CD8-positive, alpha-beta memory T cell (primary cell): ENCODE measurements around the gene PGM2L1. TPM values are rescaled to one million over a fixed set of nuclear protein-coding genes. Genes with fewer than 3 reads are reported as not detected.
A peak's percentile ranks its signal among the peaks of the same experiment; 100 is the strongest.

ENCODE experiments used
- CTCF ChIA-PET: fragments of 350-600 bp; sonication (Branson Sonifier 250); formaldehyde crosslinking; loops from one replicate; lab custom pipeline; 2021; ENCODE audit warnings: antibody characterized with exemption; lab: Charles Lee
- POLR2A ChIA-PET: fragments of 350-600 bp; sonication (Branson Sonifier 250); formaldehyde crosslinking; loops from one replicate; lab custom pipeline; 2021; ENCODE audit warnings: antibody characterized with exemption; lab: Charles Lee
- DNase-seq, 5 donors: peaks; one replicate each; pipeline versions ENCODE4 v3.0.0 to v3.0.0-alpha.2; 2020 to 2022; ENCODE audit warnings: mixed read lengths in 1 of 5
- H3K27ac ChIP-seq: one replicate; pipeline ENCODE4 v1.7.0; 2013; ENCODE audit warnings: low read depth, mild to moderate bottlenecking, low read length, moderate library complexity
- H3K27me3 ChIP-seq: 2 replicates; pipeline ENCODE4 v1.7.0; 2013; ENCODE audit warnings: low read length, mild to moderate bottlenecking; ENCODE audit not compliant: insufficient read depth, poor library complexity, severe bottlenecking
- H3K36me3 ChIP-seq: 2 replicates; pipeline ENCODE4 v1.7.0; 2013; ENCODE audit warnings: mild to moderate bottlenecking, low read length, moderate library complexity; ENCODE audit not compliant: insufficient read depth
- H3K4me1 ChIP-seq: 2 replicates; pipeline ENCODE4 v1.7.0; 2013; ENCODE audit warnings: mild to moderate bottlenecking, low read length, moderate library complexity; ENCODE audit not compliant: insufficient read depth
- H3K4me3 ChIP-seq: 2 replicates; pipeline ENCODE4 v1.7.0; 2013; ENCODE audit warnings: mild to moderate bottlenecking, low read length
- H3K9me3 ChIP-seq: 2 replicates; pipeline ENCODE4 v1.7.0; 2013; ENCODE audit warnings: mild to moderate bottlenecking, low read length
- H3K27ac Mint-ChIP-seq, 8 donors: one replicate each; pipeline ENCODE4 v1.8.0; 2020 to 2021; ENCODE audit warnings: mixed read lengths in 8 of 8, mild to moderate bottlenecking in 6 of 8, inconsistent platforms in 3 of 8, moderate library complexity in 3 of 8
- H3K27me3 Mint-ChIP-seq, 2 donors: one replicate each; pipeline ENCODE4 v1.8.0; 2020 to 2021; ENCODE audit warnings: mixed read lengths in 2 of 2, mild to moderate bottlenecking in 1 of 2, moderate library complexity in 1 of 2
- H3K36me3 Mint-ChIP-seq, 3 donors: one replicate each; pipeline ENCODE4 v1.8.0; 2020 to 2021; ENCODE audit warnings: mixed read lengths in 3 of 3, inconsistent platforms in 1 of 3, mild to moderate bottlenecking in 1 of 3
- H3K4me1 Mint-ChIP-seq, 3 donors: one replicate each; pipeline ENCODE4 v1.8.0; 2020 to 2021; ENCODE audit warnings: mixed read lengths in 3 of 3, inconsistent platforms in 1 of 3, mild to moderate bottlenecking in 1 of 3
- H3K4me3 Mint-ChIP-seq, 7 donors: one replicate each; pipeline ENCODE4 v1.8.0; 2020 to 2021; ENCODE audit warnings: mixed read lengths in 7 of 7, mild to moderate bottlenecking in 6 of 7, moderate library complexity in 4 of 7, inconsistent platforms in 2 of 7
- H3K9me3 Mint-ChIP-seq, 5 donors: one replicate each; pipeline ENCODE4 v1.8.0; 2020 to 2022; ENCODE audit warnings: mixed read lengths in 5 of 5, mild to moderate bottlenecking in 3 of 5, moderate library complexity in 2 of 5, inconsistent platforms in 1 of 5
- polyA plus RNA-seq: library from polyadenylated mRNA; unstranded; fragments of 300-500 nt; fragmentation: Illumina TruSeq; gene quantifications from one replicate; pipeline ENCODE4 v1.2.3, GENCODE V29; 2021
- total RNA-seq, 2 experiments: library from RNA; stranded (reverse); gene quantifications; one replicate each; pipeline ENCODE4 v1.2.3, GENCODE V29; 2021

Gene PGM2L1
- total and polyA plus RNA-seq, 3 experiments from 2014 or later, result 4.6 to 9.8 (median 9.6) TPM

DNA sequence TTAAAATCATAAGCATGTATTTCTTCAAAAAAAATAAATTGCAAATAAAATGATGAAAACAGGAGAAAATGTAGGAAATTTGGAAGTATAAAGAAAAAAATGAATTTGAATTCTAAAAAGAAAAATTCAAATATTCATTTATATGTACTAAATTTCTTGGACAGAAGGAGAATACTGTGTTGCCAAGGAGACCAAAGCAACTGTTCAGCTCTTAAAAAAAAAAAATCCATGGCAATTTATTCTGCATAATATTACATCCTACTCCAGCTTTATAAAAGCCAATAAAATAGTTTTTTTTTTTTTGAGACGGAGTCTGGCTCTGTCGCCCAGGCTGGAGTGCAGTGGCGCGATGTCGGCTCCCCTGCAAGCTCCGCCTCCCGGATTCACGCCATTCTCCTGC is 6.0 kb downstream of the PGM2L1 start:
- Histone ChIP-seq H3K36me3 (no peaks in the 10 kb centered on the region), H3K4me1 (peaks cover 9% of the 10 kb centered on the region), H3K27ac (no peak overlapping the region), H3K4me3 (no peak overlapping the region), H3K9me3 (no peaks in the 10 kb centered on the region), H3K27me3 (no peaks in the 10 kb centered on the region)
- Mint-ChIP-seq H3K4me1 (peaks cover 20 to 46% (median 36%) of the 10 kb centered on the region in 3 donors), H3K9me3 (no peaks in the 10 kb centered on the region), H3K27me3 (no peaks in the 10 kb centered on the region), H3K36me3 (no peaks in the 10 kb centered on the region), H3K4me3 (no peak overlapping the region), H3K27ac (no peak overlapping the region)
- DNase-seq, result no peak
- POLR2A ChIA-PET, result no interaction called here
- CTCF ChIA-PET, result interaction anchor here (0.6 to 6.9 kb wide), 2 partner anchors 44 to 56 kb away, joined by 3 to 166 read pairs; no protein-coding TSS in a partner anchor

DNA sequence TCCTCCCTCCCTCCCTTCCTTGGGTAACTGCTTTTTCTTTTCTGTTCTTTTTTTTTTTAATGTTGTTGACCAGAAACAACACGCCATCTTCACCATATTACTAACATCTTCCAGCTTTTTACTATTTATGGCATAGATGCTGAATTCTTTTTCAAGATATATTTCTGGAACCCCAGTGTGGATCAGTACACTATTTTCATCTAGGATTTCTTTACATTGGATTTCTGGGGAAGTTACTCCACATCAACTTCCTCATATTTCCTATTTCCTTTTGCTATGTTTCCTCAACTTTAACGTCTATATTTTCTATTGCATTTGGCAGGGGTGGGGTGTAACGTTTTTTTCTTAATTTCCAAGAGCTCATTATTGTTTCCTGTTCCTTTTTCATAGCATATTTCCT is 7.0 kb downstream of the PGM2L1 start:
- POLR2A ChIA-PET, result no interaction called here
- no peaks in the 10 kb centered on the region for H3K27me3 ChIP-seq
- CTCF ChIA-PET, result interaction anchor here (6.9 kb wide), 1 partner anchor 57 kb away, joined by 166 read pairs; no protein-coding TSS in a partner anchor
- Mint-ChIP-seq H3K36me3 (no peaks in the 10 kb centered on the region), H3K4me3 (no peak overlapping the region), H3K4me1 (peaks cover 16 to 41% (median 30%) of the 10 kb centered on the region in 3 donors), H3K9me3 (no peaks in the 10 kb centered on the region), H3K27me3 (no peaks in the 10 kb centered on the region), H3K27ac (peak overlapping the region in 4 of 8 donors; percentile 13 to 63 (median 36))
- H3K4me1 ChIP-seq, result peaks cover 4% of the 10 kb centered on the region
- no peak overlapping the region for H3K4me3 ChIP-seq
- H3K27ac ChIP-seq, result no peak overlapping the region
- H3K9me3 ChIP-seq, result no peaks in the 10 kb centered on the region
- DNase-seq, result no peak
- H3K36me3 ChIP-seq, result no peaks in the 10 kb centered on the region

DNA sequence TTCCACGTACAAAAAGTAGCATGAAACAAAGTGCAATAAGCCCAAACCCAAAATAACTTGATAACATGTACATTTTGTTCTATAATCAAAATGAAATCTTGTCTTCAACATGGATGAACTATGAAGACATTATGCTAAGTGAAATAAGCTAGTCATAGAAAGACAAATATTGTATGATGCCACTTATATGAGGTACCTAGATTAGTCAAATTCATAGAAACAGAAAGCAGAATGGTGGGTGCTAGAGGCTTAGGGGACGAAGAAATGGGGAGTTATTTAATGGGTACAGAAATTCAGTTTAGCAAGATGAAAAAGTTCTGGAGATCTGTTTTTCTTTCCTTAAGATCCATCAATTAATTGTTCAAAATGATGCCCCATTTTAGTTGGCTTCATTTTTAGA is 7.5 kb downstream of the PGM2L1 start:
- Mint-ChIP-seq H3K27me3 (no peaks in the 10 kb centered on the region), H3K4me3 (no peak overlapping the region), H3K9me3 (no peaks in the 10 kb centered on the region), H3K27ac (peak overlapping the region in 3 of 8 donors; percentile 0 to 56 (median 31)), H3K36me3 (no peaks in the 10 kb centered on the region), H3K4me1 (peaks cover 16 to 41% (median 30%) of the 10 kb centered on the region in 3 donors)
- Histone ChIP-seq H3K4me1 (peaks cover 4% of the 10 kb centered on the region), H3K4me3 (no peak overlapping the region), H3K36me3 (no peaks in the 10 kb centered on the region), H3K27me3 (no peaks in the 10 kb centered on the region), H3K9me3 (no peaks in the 10 kb centered on the region), H3K27ac (no peak overlapping the region)
- DNase-seq, result no peak
- ChIA-PET CTCF (interaction anchor here (2.1 to 6.9 kb wide), 2 partner anchors 8 to 58 kb away, joined by 28 to 166 read pairs; partner anchors contain the start of gene PGM2L1), POLR2A (no interaction called here)

DNA sequence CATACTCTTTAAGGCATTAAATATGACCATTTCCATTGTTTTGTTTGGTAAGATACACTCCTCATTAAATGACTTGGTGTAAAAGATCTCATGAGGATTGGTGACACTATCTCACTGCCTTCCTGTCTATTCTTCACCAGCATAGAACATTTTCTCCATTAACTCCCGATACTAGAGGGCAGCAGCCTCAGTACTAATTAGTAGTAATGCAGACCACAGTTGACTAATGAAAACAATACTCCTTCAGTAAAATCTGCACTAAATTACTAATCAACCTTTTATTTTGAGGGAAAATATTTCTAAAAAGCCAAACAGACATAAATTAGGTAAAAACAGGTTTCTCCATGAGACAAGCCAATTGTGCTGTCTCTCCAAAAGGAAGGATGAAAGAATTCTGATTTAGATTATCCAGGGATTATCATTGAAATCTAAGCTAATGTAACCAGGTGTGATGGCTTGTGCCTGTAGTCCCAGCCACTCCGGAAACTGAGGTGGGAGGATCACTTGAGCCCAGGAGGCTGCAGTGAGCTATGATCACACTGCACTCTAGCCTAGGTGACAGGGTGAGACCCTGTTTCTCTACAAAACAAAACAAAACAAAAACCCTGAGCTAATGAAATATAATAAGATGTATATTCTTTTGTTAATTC is 9.4 kb downstream of the PGM2L1 start:
- H3K4me3 ChIP-seq, result no peak overlapping the region
- Mint-ChIP-seq H3K27me3 (no peaks in the 10 kb centered on the region), H3K36me3 (no peaks in the 10 kb centered on the region), H3K4me1 (peaks cover 14 to 30% (median 26%) of the 10 kb centered on the region in 3 donors), H3K4me3 (no peak overlapping the region), H3K27ac (peak overlapping the region in 2 of 8 donors; percentile 1 to 43), H3K9me3 (no peaks in the 10 kb centered on the region)
- no peaks in the 10 kb centered on the region for H3K36me3 ChIP-seq
- POLR2A ChIA-PET, result interaction anchor here (1.1 to 1.2 kb wide), 2 partner anchors 10 to 61 kb away, joined by 3 read pairs; partner anchors contain the start of gene PGM2L1
- no peaks in the 10 kb centered on the region for H3K27me3 ChIP-seq
- no peaks in the 10 kb centered on the region for H3K9me3 ChIP-seq
- peaks cover 4% of the 10 kb centered on the region for H3K4me1 ChIP-seq
- no peak overlapping the region for H3K27ac ChIP-seq
- CTCF ChIA-PET, result interaction anchor here (0.6 to 6.9 kb wide), 9 partner anchors 9 to 156 kb away, joined by 3 to 166 read pairs (median 4); partner anchors contain the start of gene PGM2L1
- peak in 4 of 5 donors; percentile 22 to 74 (median 55) for DNase-seq

DNA sequence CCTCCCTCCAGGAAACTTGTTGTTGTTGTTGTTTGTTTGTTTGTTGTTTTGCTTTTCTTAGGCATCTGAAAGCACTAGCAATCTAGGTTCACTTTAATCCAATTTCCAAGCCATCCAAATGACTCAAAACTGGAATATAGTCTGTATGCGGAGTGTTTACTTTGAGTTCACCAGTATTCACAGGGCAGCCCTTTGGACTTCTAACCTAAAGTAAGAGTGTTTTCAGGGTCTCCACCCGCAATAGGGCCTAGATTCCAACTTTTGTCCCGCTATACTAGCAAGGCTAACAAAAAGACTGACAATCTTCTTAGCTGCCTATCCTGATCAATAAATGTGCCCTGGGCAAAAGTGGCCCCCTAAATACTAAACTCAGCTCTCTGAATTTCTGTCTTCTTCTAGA is 13.6 kb downstream of the PGM2L1 start:
- H3K36me3 Mint-ChIP-seq, result peaks cover 0 to 2% (median 0%) of the 10 kb centered on the region in 3 donors

DNA sequence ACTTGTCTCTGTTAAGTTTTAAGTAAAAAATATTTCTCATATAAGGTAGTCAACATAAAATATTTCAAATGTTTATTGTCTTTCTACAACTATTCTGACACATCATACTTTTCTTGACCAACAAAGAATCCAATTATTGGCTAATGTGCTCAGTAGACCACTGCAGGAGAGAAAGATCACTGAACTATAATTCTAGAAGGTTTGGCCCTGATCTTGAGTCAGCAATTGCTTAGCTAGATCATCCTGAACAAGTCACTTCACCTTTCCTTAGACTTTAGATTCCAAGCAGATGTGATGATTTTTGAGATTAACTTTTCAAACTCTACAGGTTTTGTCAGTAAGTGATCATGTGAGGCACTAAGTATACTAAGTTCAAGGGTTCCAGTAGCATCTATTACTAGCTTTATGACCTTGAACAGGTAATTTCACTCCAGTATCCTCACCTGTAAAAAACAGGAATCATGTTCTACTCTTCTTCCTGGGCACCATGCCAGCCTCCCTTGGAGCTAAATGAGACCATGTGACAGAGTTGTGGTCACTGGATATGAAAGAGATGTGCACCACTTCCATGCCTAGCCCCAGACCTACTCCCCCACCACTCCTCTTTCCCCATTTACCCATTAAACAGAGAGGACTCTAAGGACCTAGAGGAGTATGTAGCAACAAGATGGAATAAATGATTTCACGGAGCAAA is 17.3 kb downstream of the PGM2L1 start:
- Histone ChIP-seq H3K27ac (no peak overlapping the region), H3K36me3 (no peaks in the 10 kb centered on the region), H3K9me3 (no peaks in the 10 kb centered on the region), H3K27me3 (no peaks in the 10 kb centered on the region), H3K4me3 (no peak overlapping the region), H3K4me1 (no peaks in the 10 kb centered on the region)
- H3K36me3 Mint-ChIP-seq, result peaks cover 0 to 2% (median 0%) of the 10 kb centered on the region in 3 donors
- no peak for DNase-seq
- CTCF ChIA-PET, result no interaction called here
- H3K4me1 Mint-ChIP-seq, result peaks cover 1 to 7% (median 5%) of the 10 kb centered on the region in 3 donors
- H3K27me3 Mint-ChIP-seq, result peaks cover 0 to 1% of the 10 kb centered on the region in 2 donors
- POLR2A ChIA-PET, result no interaction called here
- H3K9me3 Mint-ChIP-seq, result no peaks in the 10 kb centered on the region
- no peak overlapping the region for H3K27ac Mint-ChIP-seq
- H3K4me3 Mint-ChIP-seq, result no peak overlapping the region

More for the DNA sequence above, 13.6 kb downstream of the PGM2L1 start:
- Histone ChIP-seq H3K4me3 (no peak overlapping the region), H3K9me3 (no peaks in the 10 kb centered on the region), H3K27ac (no peak overlapping the region), H3K27me3 (no peaks in the 10 kb centered on the region), H3K36me3 (no peaks in the 10 kb centered on the region), H3K4me1 (peaks cover 4% of the 10 kb centered on the region)
- H3K9me3 Mint-ChIP-seq, result no peaks in the 10 kb centered on the region
- POLR2A ChIA-PET, result interaction anchor here (0.6 kb wide), 1 partner anchor 14 kb away, joined by 3 read pairs; the partner anchor contains the start of gene PGM2L1
- H3K4me3 Mint-ChIP-seq, result no peak overlapping the region
- DNase-seq, result no peak
- peaks cover 0 to 1% of the 10 kb centered on the region in 2 donors for H3K27me3 Mint-ChIP-seq
- H3K27ac Mint-ChIP-seq, result no peak overlapping the region
- CTCF ChIA-PET, result no interaction called here
- peaks cover 9 to 15% (median 12%) of the 10 kb centered on the region in 3 donors for H3K4me1 Mint-ChIP-seq

DNA sequence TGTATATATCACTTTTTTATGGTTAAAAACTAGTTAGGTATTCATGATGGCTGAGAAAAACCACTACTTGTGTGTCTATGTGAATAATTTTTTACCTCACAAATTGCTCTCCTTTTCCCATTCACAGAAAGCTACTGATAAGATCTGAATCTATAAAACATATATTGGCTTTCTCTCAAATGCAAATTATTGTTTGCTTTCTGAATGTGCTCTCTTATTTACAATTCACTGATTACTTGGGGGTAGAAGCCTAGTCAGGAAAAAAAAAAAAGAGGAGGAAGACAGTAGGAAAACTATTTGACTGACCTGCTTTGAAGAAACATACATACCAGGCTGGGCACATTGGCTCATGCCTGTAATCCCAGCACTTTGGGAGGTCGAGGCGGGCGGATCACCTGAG is 20.5 kb downstream of the PGM2L1 start:
- POLR2A ChIA-PET, result no interaction called here
- no peaks in the 10 kb centered on the region for H3K9me3 Mint-ChIP-seq
- H3K27ac Mint-ChIP-seq, result no peak overlapping the region
- no peak overlapping the region for H3K4me3 Mint-ChIP-seq
- Histone ChIP-seq H3K9me3 (no peaks in the 10 kb centered on the region), H3K4me3 (no peak overlapping the region), H3K27ac (no peak overlapping the region), H3K27me3 (no peaks in the 10 kb centered on the region), H3K4me1 (no peaks in the 10 kb centered on the region), H3K36me3 (no peaks in the 10 kb centered on the region)
- H3K4me1 Mint-ChIP-seq, result peaks cover 1 to 7% (median 5%) of the 10 kb centered on the region in 3 donors
- no peak for DNase-seq
- peaks cover 0 to 15% (median 3%) of the 10 kb centered on the region in 3 donors for H3K36me3 Mint-ChIP-seq
- H3K27me3 Mint-ChIP-seq, result no peaks in the 10 kb centered on the region
- CTCF ChIA-PET, result interaction anchor here (2.1 kb wide), 1 partner anchor 72 kb away, joined by 6 read pairs; no protein-coding TSS in a partner anchor

DNA sequence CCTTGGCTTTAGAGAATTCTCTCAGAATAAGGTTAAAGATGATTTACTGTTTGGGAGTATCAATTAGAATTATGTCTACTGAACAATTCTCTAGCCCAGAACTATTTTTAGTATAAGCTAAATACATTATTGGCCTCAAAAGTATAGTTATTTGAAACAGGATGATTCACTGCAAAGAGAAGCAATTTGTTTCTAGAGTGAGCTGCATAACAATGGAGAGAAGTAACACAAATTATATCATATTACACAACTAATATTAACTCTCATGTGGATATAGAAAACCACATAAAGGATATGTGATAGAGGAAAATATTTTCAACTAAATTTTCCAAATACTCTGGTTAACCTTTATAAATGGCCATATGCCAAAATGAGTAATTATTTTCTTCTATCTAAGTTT is 24.9 kb downstream of the PGM2L1 start:
- Mint-ChIP-seq H3K4me3 (no peak overlapping the region), H3K36me3 (peaks cover 0 to 28% (median 6%) of the 10 kb centered on the region in 3 donors), H3K4me1 (no peaks in the 10 kb centered on the region), H3K27ac (no peak overlapping the region), H3K27me3 (no peaks in the 10 kb centered on the region), H3K9me3 (no peaks in the 10 kb centered on the region)
- Histone ChIP-seq H3K4me3 (no peak overlapping the region), H3K36me3 (no peaks in the 10 kb centered on the region), H3K27ac (no peak overlapping the region), H3K4me1 (no peaks in the 10 kb centered on the region), H3K27me3 (no peaks in the 10 kb centered on the region), H3K9me3 (no peaks in the 10 kb centered on the region)
- POLR2A ChIA-PET, result no interaction called here
- no peak for DNase-seq
- CTCF ChIA-PET, result no interaction called here
